ENCODE results near the gene TPRA1. TPM values are rescaled to one million over a fixed set of nuclear protein-coding genes. Genes with fewer than 3 reads are reported as not detected.

Gene TPRA1
- total and polyA plus RNA-seq, 4 experiments from 2014 or later = 28.3 to 40.1 (median 31.4) TPM

GRCh38 chr3:127539366-127540060 is 51.0 kb downstream of the TPRA1 start:
- DNase-seq = no peak
- Histone ChIP-seq H3K4me1 (ENCODE audit: insufficient read depth, low read length) (no peaks in the 10 kb centered on the region), H3K9me3 (ENCODE audit: control insufficient read depth in 1 of 2, low read length in 2 of 2) (no peaks in the 10 kb centered on the region), H3K27ac (ENCODE audit: low read depth, low read length) (no peak overlapping the region), H3K36me3 (ENCODE audit: insufficient read depth, low read length) (no peaks in the 10 kb centered on the region), H3K27me3 (ENCODE audit: insufficient read depth, low read length) (no peaks in the 10 kb centered on the region), H3K4me3 (ENCODE audit: low read length in 2 of 2) (no peak overlapping the region)
- intact Hi-C loops (cut with micrococcal nuclease) = no loop called here
- ChIA-PET CTCF (ENCODE audit: partially characterized antibody) (interaction anchor here (1.1 to 1.5 kb wide), 2 partner anchors 8 to 10 kb away, joined by 3 to 5 read pairs; no protein-coding TSS in a partner anchor), POLR2A (ENCODE audit: partially characterized antibody) (no interaction called here)
- no peaks in the 10 kb centered on the region for H3K9me3 Mint-ChIP-seq
- H3K4me3 Mint-ChIP-seq = no peak overlapping the region
- peak overlapping the region in 1 of 7 donors; percentile 69 for H3K27ac Mint-ChIP-seq
- H3K4me1 Mint-ChIP-seq = peaks cover 2 to 10% (median 3%) of the 10 kb centered on the region in 4 donors
- no peaks in the 10 kb centered on the region for H3K36me3 Mint-ChIP-seq
- H3K27me3 Mint-ChIP-seq = peaks cover 5 to 13% of the 10 kb centered on the region in 2 donors

GRCh38 chr3:127538569-127538968 is 52.0 kb downstream of the TPRA1 start:
- no peaks in the 10 kb centered on the region for H3K36me3 Mint-ChIP-seq

DNA sequence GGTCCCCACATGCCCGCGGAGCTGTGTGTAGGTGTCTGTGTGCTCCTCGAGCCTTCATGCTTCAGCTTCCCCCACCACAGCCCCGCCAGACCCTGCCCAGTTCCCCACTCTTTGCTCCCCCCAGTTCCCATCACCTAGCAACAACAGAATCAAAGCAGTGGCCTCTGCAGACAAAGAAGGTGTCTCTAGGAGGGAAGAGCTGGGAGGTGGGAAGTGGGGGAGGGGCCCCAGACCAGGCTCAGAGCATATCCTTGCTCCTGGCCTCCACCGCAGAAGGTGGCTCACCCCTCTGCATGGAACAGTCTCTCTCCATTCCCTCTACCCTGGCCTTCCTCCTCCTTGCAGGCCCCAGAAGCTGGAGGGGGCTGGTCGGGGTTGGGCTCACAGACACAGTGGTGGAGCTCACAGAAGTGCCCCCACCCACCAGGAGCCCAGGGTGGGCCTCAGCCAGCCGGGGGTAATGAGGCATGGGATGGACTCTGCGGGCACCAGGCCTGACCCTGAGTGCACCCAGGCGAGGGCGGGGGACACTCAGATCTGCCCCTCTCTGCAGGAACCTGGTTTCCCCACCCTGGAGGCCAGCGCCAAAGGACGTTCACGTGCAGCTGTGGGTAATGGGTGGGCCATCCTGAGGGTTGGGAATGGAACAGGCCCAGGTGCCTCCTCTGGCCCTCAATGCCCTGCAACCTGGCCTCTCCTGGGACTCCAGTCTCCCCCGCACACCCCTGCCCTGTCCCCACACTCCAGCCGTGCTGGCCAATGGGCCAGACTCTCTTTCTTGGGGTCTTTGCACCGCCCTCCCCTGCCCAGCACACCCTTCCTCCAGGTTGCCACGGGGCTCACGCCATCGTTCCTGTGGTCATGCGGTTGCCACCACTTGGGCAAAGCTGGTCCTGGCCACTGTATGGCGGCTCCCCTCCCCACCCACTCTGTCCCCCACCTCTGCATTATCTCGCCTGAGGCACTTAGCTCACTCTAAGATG is 53.4 kb downstream of the TPRA1 start:
- intact Hi-C loops (cut with micrococcal nuclease) = no loop called here
- Histone ChIP-seq H3K27me3 (ENCODE audit: insufficient read depth, low read length) (no peaks in the 10 kb centered on the region), H3K27ac (ENCODE audit: low read depth, low read length) (no peak overlapping the region), H3K9me3 (ENCODE audit: control insufficient read depth in 1 of 2, low read length in 2 of 2) (no peaks in the 10 kb centered on the region), H3K4me1 (ENCODE audit: insufficient read depth, low read length) (no peaks in the 10 kb centered on the region), H3K4me3 (ENCODE audit: low read length in 2 of 2) (no peak overlapping the region), H3K36me3 (ENCODE audit: insufficient read depth, low read length) (no peaks in the 10 kb centered on the region)
- Mint-ChIP-seq H3K27ac (no peak overlapping the region), H3K27me3 (peaks cover 5 to 13% of the 10 kb centered on the region in 2 donors), H3K4me3 (no peak overlapping the region), H3K36me3 (no peaks in the 10 kb centered on the region), H3K9me3 (no peaks in the 10 kb centered on the region), H3K4me1 (peaks cover 2 to 5% (median 3%) of the 10 kb centered on the region in 4 donors)
- no peak for DNase-seq
- POLR2A ChIA-PET (ENCODE audit: partially characterized antibody) = no interaction called here
- CTCF ChIA-PET (ENCODE audit: partially characterized antibody) = interaction anchor here (1.0 to 1.3 kb wide), 2 partner anchors 9 to 11 kb away, joined by 4 to 5 read pairs; no protein-coding TSS in a partner anchor

More at GRCh38 chr3:127538569-127538968, 52.0 kb downstream of the TPRA1 start:
- Histone ChIP-seq H3K9me3 (ENCODE audit: control insufficient read depth in 1 of 2, low read length in 2 of 2) (no peaks in the 10 kb centered on the region), H3K27me3 (ENCODE audit: insufficient read depth, low read length) (no peaks in the 10 kb centered on the region), H3K27ac (ENCODE audit: low read depth, low read length) (no peak overlapping the region), H3K4me3 (ENCODE audit: low read length in 2 of 2) (no peak overlapping the region), H3K4me1 (ENCODE audit: insufficient read depth, low read length) (no peaks in the 10 kb centered on the region), H3K36me3 (ENCODE audit: insufficient read depth, low read length) (no peaks in the 10 kb centered on the region)
- POLR2A ChIA-PET (ENCODE audit: partially characterized antibody) = no interaction called here
- DNase-seq = no peak
- H3K4me3 Mint-ChIP-seq = no peak overlapping the region
- no peak overlapping the region for H3K27ac Mint-ChIP-seq
- intact Hi-C loops (cut with micrococcal nuclease) = no loop called here
- peaks cover 2 to 5% (median 3%) of the 10 kb centered on the region in 4 donors for H3K4me1 Mint-ChIP-seq
- CTCF ChIA-PET (ENCODE audit: partially characterized antibody) = interaction anchor here (1.0 to 1.5 kb wide), 2 partner anchors 9 kb away, joined by 4 to 5 read pairs; no protein-coding TSS in a partner anchor
- peaks cover 5 to 13% of the 10 kb centered on the region in 2 donors for H3K27me3 Mint-ChIP-seq
- no peaks in the 10 kb centered on the region for H3K9me3 Mint-ChIP-seq

DNA sequence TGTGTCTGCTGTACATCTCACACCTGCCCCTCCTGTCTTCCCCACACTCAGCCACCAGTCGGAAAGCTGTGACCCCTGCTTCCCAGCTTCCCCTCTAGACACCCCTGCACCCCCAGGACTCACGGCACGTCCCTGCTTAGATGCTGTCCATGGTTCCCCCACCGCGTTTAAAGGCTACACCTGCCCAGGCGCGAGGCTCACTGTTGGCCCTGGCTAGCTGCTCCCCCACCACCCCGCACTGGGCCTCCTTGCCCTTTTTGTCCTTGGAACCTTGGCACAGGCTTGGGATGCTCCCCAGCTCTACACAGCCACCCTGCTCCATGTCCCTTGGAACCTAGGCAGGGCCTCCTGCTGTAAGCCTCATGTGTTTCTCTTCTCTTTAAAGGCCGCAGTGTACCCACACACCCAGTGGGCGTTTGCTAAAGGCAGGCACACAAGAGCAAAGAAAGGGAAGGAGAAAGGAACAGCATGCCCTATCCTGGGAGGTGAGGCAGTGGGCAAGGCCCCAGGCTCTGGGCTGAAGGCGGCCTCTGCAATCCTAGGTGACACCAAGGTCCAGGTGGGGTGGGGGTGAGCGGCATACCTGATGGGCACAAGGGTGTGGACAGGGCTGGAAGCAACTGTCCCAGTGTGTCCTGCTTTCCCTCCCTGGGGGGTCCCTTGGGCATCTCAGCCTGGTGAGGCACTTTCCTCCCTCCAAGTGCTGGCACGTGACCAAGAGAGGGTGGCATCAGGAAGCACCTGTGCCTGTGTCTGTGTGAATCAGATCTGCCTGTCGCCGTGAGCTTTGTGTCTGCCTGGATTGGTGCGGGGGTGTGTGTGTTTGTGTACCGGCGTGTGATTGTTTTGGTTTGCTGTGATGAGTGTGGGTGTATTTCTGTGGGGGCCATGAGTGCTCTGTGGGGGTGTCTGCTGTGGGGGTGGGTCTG is 54.4 kb downstream of the TPRA1 start:
- Mint-ChIP-seq H3K27me3 (peaks cover 5 to 13% of the 10 kb centered on the region in 2 donors), H3K4me3 (no peak overlapping the region), H3K36me3 (no peaks in the 10 kb centered on the region), H3K27ac (no peak overlapping the region), H3K9me3 (no peaks in the 10 kb centered on the region), H3K4me1 (peaks cover 2 to 5% (median 3%) of the 10 kb centered on the region in 4 donors)
- no peaks in the 10 kb centered on the region for H3K27me3 ChIP-seq (ENCODE audit: insufficient read depth, low read length)
- no peak overlapping the region for H3K27ac ChIP-seq (ENCODE audit: low read depth, low read length)
- ChIA-PET CTCF (ENCODE audit: partially characterized antibody) (no interaction called here), POLR2A (ENCODE audit: partially characterized antibody) (no interaction called here)
- intact Hi-C loops (cut with micrococcal nuclease) = no loop called here
- no peak for DNase-seq
- H3K4me1 ChIP-seq (ENCODE audit: insufficient read depth, low read length) = no peaks in the 10 kb centered on the region
- H3K36me3 ChIP-seq (ENCODE audit: insufficient read depth, low read length) = no peaks in the 10 kb centered on the region
- no peak overlapping the region for H3K4me3 ChIP-seq (ENCODE audit: low read length in 2 of 2)
- no peaks in the 10 kb centered on the region for H3K9me3 ChIP-seq (ENCODE audit: control insufficient read depth in 1 of 2, low read length in 2 of 2)

DNA sequence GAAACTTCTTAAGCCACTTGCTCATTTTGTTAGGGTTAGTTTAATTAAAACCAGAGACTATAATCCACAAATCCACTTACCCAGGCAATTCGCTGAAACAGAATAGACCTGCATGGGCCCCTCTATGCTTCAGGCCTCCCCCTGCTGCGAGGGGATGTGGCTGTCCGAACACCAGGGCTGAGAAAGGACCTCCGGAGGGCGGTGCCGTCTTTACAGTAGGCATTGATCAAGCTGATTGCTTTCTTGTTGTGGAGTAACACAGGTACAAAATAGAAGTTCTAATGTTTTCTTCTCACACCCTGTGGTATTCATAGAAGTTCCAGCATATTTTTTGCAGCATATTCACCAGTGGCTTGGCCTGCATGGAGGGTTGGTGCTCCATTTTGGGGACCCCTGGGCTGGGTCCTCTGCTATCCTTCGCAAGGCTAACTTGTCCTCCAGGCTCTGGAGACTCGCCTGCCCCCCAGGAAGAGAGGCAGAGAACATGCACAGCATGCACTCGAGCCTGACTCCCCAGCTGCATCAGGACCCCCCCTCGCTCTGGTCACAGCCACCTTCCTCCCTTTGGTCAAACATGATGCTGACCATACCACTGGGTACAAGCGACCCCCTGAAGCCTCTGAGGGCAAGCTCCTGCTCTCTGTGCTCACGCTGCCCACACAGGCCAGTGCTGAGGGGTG is 55.3 kb downstream of the TPRA1 start:
- intact Hi-C loops (cut with micrococcal nuclease) = no loop called here
- Histone ChIP-seq H3K27me3 (ENCODE audit: insufficient read depth, low read length) (no peaks in the 10 kb centered on the region), H3K4me1 (ENCODE audit: insufficient read depth, low read length) (no peaks in the 10 kb centered on the region), H3K36me3 (ENCODE audit: insufficient read depth, low read length) (no peaks in the 10 kb centered on the region), H3K9me3 (ENCODE audit: control insufficient read depth in 1 of 2, low read length in 2 of 2) (no peaks in the 10 kb centered on the region), H3K4me3 (ENCODE audit: low read length in 2 of 2) (no peak overlapping the region), H3K27ac (ENCODE audit: low read depth, low read length) (no peak overlapping the region)
- Mint-ChIP-seq H3K4me1 (peaks cover 2 to 5% (median 3%) of the 10 kb centered on the region in 4 donors), H3K27me3 (peaks cover 2 to 11% of the 10 kb centered on the region in 2 donors), H3K4me3 (no peak overlapping the region), H3K36me3 (no peaks in the 10 kb centered on the region), H3K9me3 (no peaks in the 10 kb centered on the region), H3K27ac (no peak overlapping the region)
- DNase-seq = no peak
- ChIA-PET POLR2A (ENCODE audit: partially characterized antibody) (no interaction called here), CTCF (ENCODE audit: partially characterized antibody) (no interaction called here)

DNA sequence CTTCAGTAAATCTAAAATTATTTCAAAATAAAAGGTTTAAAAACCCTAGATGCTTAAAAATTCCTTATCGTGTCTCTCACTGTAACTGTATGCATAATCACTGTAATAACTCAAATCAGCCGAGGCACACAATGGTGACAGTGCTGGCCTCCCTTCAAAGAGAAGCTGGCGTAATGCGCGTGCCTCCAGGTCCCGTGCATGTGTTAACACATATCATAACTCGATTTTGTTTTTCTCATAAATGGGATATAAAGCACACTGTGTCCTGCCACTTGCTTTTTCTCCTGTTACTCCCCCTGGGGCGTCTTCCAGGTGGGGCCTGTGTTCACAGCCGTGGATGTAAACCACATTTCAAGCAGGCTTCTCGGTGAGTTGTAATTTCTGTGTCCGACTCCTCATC is 56.0 kb downstream of the TPRA1 start:
- DNase-seq = no peak
- H3K36me3 ChIP-seq (ENCODE audit: insufficient read depth, low read length) = no peaks in the 10 kb centered on the region
- CTCF ChIA-PET (ENCODE audit: partially characterized antibody) = no interaction called here
- POLR2A ChIA-PET (ENCODE audit: partially characterized antibody) = no interaction called here
- H3K4me3 ChIP-seq (ENCODE audit: low read length in 2 of 2) = no peak overlapping the region
- no peaks in the 10 kb centered on the region for H3K9me3 ChIP-seq (ENCODE audit: control insufficient read depth in 1 of 2, low read length in 2 of 2)
- no peaks in the 10 kb centered on the region for H3K9me3 Mint-ChIP-seq
- no peaks in the 10 kb centered on the region for H3K4me1 ChIP-seq (ENCODE audit: insufficient read depth, low read length)
- H3K27ac ChIP-seq (ENCODE audit: low read depth, low read length) = no peak overlapping the region
- H3K4me1 Mint-ChIP-seq = peaks cover 2 to 5% (median 3%) of the 10 kb centered on the region in 4 donors
- H3K4me3 Mint-ChIP-seq = no peak overlapping the region
- H3K36me3 Mint-ChIP-seq = no peaks in the 10 kb centered on the region
- no peak overlapping the region for H3K27ac Mint-ChIP-seq
- intact Hi-C loops (cut with micrococcal nuclease) = no loop called here
- peaks cover 2 to 11% of the 10 kb centered on the region in 2 donors for H3K27me3 Mint-ChIP-seq
- H3K27me3 ChIP-seq (ENCODE audit: insufficient read depth, low read length) = no peaks in the 10 kb centered on the region
